Skeletal muscle tissue (tissue), 4 donors: ENCODE data around the gene ATP4A. TPM values are rescaled to one million over a fixed set of nuclear protein-coding genes. Genes with fewer than 3 reads are reported as not detected.

ENCODE experiments used
- H3K27ac ChIP-seq: one replicate; pipeline ENCODE4 v1.7.0; 2013; ENCODE audit warnings: mild to moderate bottlenecking, low read depth, low read length, inconsistent platforms
- H3K27me3 ChIP-seq, 3 donors: one replicate each; pipeline ENCODE4 v1.7.0; 2013; ENCODE audit warnings: low read length in 3 of 3; ENCODE audit not compliant: control insufficient read depth in 3 of 3, insufficient read depth in 3 of 3
- H3K36me3 ChIP-seq, 3 donors: one replicate each; pipeline ENCODE4 v1.7.0; 2013; ENCODE audit warnings: low read length in 3 of 3; ENCODE audit not compliant: control insufficient read depth in 3 of 3, insufficient read depth in 3 of 3
- H3K4me1 ChIP-seq, 3 donors: one replicate each; pipeline ENCODE4 v1.7.0; 2013; ENCODE audit warnings: low read length in 3 of 3, mild to moderate bottlenecking in 3 of 3; ENCODE audit not compliant: control insufficient read depth in 3 of 3, insufficient read depth in 3 of 3
- H3K4me3 ChIP-seq, 3 donors: one replicate each; pipeline ENCODE4 v1.7.0; 2013; ENCODE audit warnings: low read length in 3 of 3
- H3K9ac ChIP-seq, 3 donors: one replicate each; pipeline ENCODE4 v1.7.0; 2013; ENCODE audit warnings: low read length in 3 of 3, mild to moderate bottlenecking in 3 of 3, moderate library complexity in 2 of 3, low read depth in 1 of 3
- H3K9me3 ChIP-seq, 3 donors: one replicate each; pipeline ENCODE4 v1.7.0; 2013; ENCODE audit warnings: low read length in 3 of 3; ENCODE audit not compliant: control insufficient read depth in 3 of 3
- total RNA-seq: library from RNA; depleted of rRNA; stranded (reverse); fragments of >200 nt; gene quantifications from one replicate; pipeline ENCODE4 v1.2.3, GENCODE V29; 2014
- donor health status: Osteomylitis.

Gene ATP4A
- total RNA-seq, 1 donor from 2014 or later, result not detected

DNA sequence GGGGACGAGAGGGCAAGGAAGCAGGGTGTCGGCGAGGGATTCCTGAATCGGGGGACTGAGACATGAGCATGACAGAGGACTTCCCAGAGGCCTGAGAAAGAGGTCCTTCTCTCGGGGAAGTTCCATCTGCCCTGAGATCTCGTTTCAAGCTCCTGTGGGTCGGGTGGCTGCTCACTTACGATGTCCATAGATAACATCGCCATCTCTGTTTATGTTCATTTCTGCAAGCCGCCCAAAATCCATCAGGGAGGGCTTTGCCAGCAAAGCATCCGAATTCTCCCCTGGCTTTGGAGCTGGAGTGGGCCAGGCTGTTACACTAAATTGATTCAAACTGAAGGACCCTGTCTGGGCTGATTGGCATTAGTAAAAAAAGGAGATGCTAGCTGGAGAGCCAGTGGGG lies 55.9 kb downstream of the ATP4A start:
- Histone ChIP-seq H3K9ac (no peak overlapping the region), H3K27ac (no peak overlapping the region), H3K4me3 (no peak overlapping the region), H3K36me3 (no peaks in the 10 kb centered on the region), H3K4me1 (peaks cover 5 to 9% (median 5%) of the 10 kb centered on the region in 3 donors), H3K27me3 (peaks cover 59 to 79% (median 67%) of the 10 kb centered on the region in 3 donors), H3K9me3 (no peaks in the 10 kb centered on the region)

- H3K9me3 ChIP-seq, result no peaks in the 10 kb centered on the region
- no peak overlapping the region for H3K9ac ChIP-seq
- H3K36me3 ChIP-seq, result no peaks in the 10 kb centered on the region
- peaks cover 5 to 9% (median 5%) of the 10 kb centered on the region in 3 donors for H3K4me1 ChIP-seq
- no peak overlapping the region for H3K4me3 ChIP-seq
- H3K27me3 ChIP-seq, result peaks cover 52 to 74% (median 62%) of the 10 kb centered on the region in 3 donors
- H3K27ac ChIP-seq, result no peak overlapping the region
Measured at GRCh38 chr19:35506011-35506410, 57.4 kb downstream of the ATP4A start.

DNA sequence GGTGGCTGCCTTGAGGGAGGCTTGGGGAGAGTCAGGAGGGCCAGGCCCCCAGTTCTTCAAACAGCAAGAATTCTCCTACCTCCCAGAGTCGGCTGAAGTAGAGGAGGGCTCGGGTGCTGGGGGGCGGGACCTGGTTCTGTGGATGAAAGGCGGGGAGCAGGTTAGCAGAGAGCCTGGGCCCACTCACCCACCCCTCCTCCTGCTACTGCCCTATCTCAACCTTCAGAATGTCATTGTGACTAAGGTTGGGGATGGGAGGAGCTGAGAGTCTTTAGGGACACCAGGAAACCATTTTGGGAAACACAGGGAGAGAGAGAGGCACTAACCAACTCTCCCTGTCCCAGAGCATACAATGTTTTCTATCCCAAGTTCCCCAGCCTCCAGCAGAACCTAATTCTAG lies 60.7 kb downstream of the ATP4A start:
- no peaks in the 10 kb centered on the region for H3K36me3 ChIP-seq

GRCh38 chr19:35501684-35502083 lies 61.8 kb downstream of the ATP4A start:
- H3K36me3 ChIP-seq, result no peaks in the 10 kb centered on the region
- no peaks in the 10 kb centered on the region for H3K4me1 ChIP-seq
- H3K27ac ChIP-seq, result no peak overlapping the region
- peaks cover 17 to 55% (median 27%) of the 10 kb centered on the region in 3 donors for H3K27me3 ChIP-seq
- H3K9me3 ChIP-seq, result no peaks in the 10 kb centered on the region
- no peak overlapping the region for H3K9ac ChIP-seq
- H3K4me3 ChIP-seq, result no peak overlapping the region

More for the DNA sequence above, 60.7 kb downstream of the ATP4A start:
- H3K9me3 ChIP-seq, result no peaks in the 10 kb centered on the region
- H3K27ac ChIP-seq, result no peak overlapping the region
- no peaks in the 10 kb centered on the region for H3K4me1 ChIP-seq
- no peak overlapping the region for H3K4me3 ChIP-seq
- H3K27me3 ChIP-seq, result peaks cover 22 to 60% (median 33%) of the 10 kb centered on the region in 3 donors
- H3K9ac ChIP-seq, result no peak overlapping the region

GRCh38 chr19:35500611-35501010 lies 62.8 kb downstream of the ATP4A start:
- Histone ChIP-seq H3K4me1 (peaks cover 0 to 2% (median 0%) of the 10 kb centered on the region in 3 donors), H3K4me3 (no peak overlapping the region), H3K36me3 (no peaks in the 10 kb centered on the region), H3K27ac (no peak overlapping the region), H3K9ac (no peak overlapping the region), H3K9me3 (no peaks in the 10 kb centered on the region), H3K27me3 (peaks cover 15 to 51% (median 20%) of the 10 kb centered on the region in 3 donors)

Other genes starting within 250 kb of the ATP4A start
- 4.7 TPM for gene CD22, start 234.5 kb downstream of the ATP4A start, total RNA-seq
- gene FFAR1, start 215.8 kb downstream of the ATP4A start, total RNA-seq, result not detected
- not detected for gene FFAR3, start 205.2 kb downstream of the ATP4A start, total RNA-seq
- not detected for gene GPR42, start 192.6 kb downstream of the ATP4A start, total RNA-seq
- 1.0 TPM for gene FFAR2, start 115.4 kb downstream of the ATP4A start, total RNA-seq
- not detected for gene KRTDAP, start 73.2 kb downstream of the ATP4A start, total RNA-seq
- not detected for gene DMKN, start 50.0 kb downstream of the ATP4A start, total RNA-seq
- not detected for gene SBSN, start 35.3 kb downstream of the ATP4A start, total RNA-seq
- gene GAPDHS, start 30.2 kb downstream of the ATP4A start, total RNA-seq, result not detected
- gene TMEM147, start 18.0 kb downstream of the ATP4A start, total RNA-seq, result 55.3 TPM
- not detected for gene PMIS2, start 22.5 kb upstream of the ATP4A start, total RNA-seq
- 5.7 TPM for gene HAUS5, start 49.1 kb upstream of the ATP4A start, total RNA-seq
- gene RBM42, start 65.4 kb upstream of the ATP4A start, total RNA-seq, result 20.9 TPM
- 2.1 TPM for gene ETV2, start 78.1 kb upstream of the ATP4A start, total RNA-seq
- 368 TPM for gene COX6B1, start 84.7 kb upstream of the ATP4A start, total RNA-seq
- not detected for gene UPK1A, start 102.9 kb upstream of the ATP4A start, total RNA-seq
- gene ZBTB32, start 140.9 kb upstream of the ATP4A start, total RNA-seq, result not detected
- 5.7 TPM for gene KMT2B, start 154.3 kb upstream of the ATP4A start, total RNA-seq
- 3.1 TPM for gene IGFLR1, start 178.8 kb upstream of the ATP4A start, total RNA-seq
- gene U2AF1L4, start 181.8 kb upstream of the ATP4A start, total RNA-seq, result 3.7 TPM
- 7.8 TPM for gene PSENEN, start 182.0 kb upstream of the ATP4A start, total RNA-seq
- 3.1 TPM for gene LIN37, start 184.9 kb upstream of the ATP4A start, total RNA-seq
- 52.7 TPM for gene HSPB6, start 193.4 kb upstream of the ATP4A start, total RNA-seq
- gene PROSER3, start 194.5 kb upstream of the ATP4A start, total RNA-seq, result 1.0 TPM
- 1.0 TPM for gene ARHGAP33, start 211.9 kb upstream of the ATP4A start, total RNA-seq
- gene PRODH2, start 249.2 kb upstream of the ATP4A start, total RNA-seq, result not detected